Upper lobe of left lung (tissue), 6 donors: Measurements from ENCODE around the gene MTFMT. TPM values are rescaled to one million over a fixed set of nuclear protein-coding genes. Genes with fewer than 3 reads are reported as not detected.
"Not testable (repeated sequence)": the region's sequence is repeated elsewhere in the genome, so short reads cannot be mapped to it uniquely, and the experiment has no call there.

ENCODE experiments used
- ATAC-seq, 2 donors: fragments of 200-7000 bp; cut with Tn5 transposase; one replicate each; pipeline ENCODE4 v1.9.1; 2022; ENCODE audit warnings: mild to moderate bottlenecking in 2 of 2, moderate library complexity in 2 of 2; ENCODE audit not compliant: low FRiP score in 2 of 2
- DNase-seq, 2 donors: peaks; one replicate each; pipeline ENCODE4 v3.0.0-alpha.2; 2019 to 2020
- H3K27ac ChIP-seq, 4 donors: fragments of 200-600 bp; sonication (generic); one replicate each; pipeline ENCODE4 v1.5.1; 2016 to 2019
- H3K27me3 ChIP-seq, 4 donors: fragments of 200-600 bp; sonication (generic); one replicate each; pipeline ENCODE4 v1.5.1; 2017 to 2019
- H3K36me3 ChIP-seq, 4 donors: fragments of 200-600 bp; sonication (generic); one replicate each; pipeline ENCODE4 v1.5.1; 2016 to 2019
- H3K4me1 ChIP-seq, 4 donors: fragments of 200-600 bp; sonication (generic); one replicate each; pipeline ENCODE4 v1.5.1; 2018 to 2019
- H3K4me3 ChIP-seq, 4 donors: fragments of 200-600 bp; sonication (generic); one replicate each; pipeline ENCODE4 v1.5.1; 2017 to 2019; ENCODE audit warnings: mild to moderate bottlenecking in 2 of 4, moderate library complexity in 1 of 4
- H3K9me3 ChIP-seq, 4 donors: fragments of 200-600 bp; sonication (generic); one replicate each; pipeline ENCODE4 v1.5.1; 2018 to 2019
- CTCF ChIP-seq, 6 experiments: fragments of 450-650 bp in 4 of 6; fragments of 200-600 bp in 2 of 6; sonication (generic) in 2 of 6; IDR thresholded peaks; one replicate each; pipeline ENCODE4 v1.5.1; 2016 to 2019; ENCODE audit warnings: antibody characterized with exemption in 6 of 6
- EP300 ChIP-seq, 4 donors: sonication (generic); formaldehyde crosslinking; IDR thresholded peaks; one replicate each; pipeline ENCODE4 v1.5.1; 2017; ENCODE audit warnings: antibody characterized with exemption in 4 of 4, control low read depth in 2 of 4
- POLR2A ChIP-seq, 4 donors: fragments of 450-650 bp; IDR thresholded peaks; one replicate each; pipeline ENCODE4 v1.5.1; 2016 to 2017; ENCODE audit warnings: antibody characterized with exemption in 4 of 4, mild to moderate bottlenecking in 2 of 4
- POLR2AphosphoS5 ChIP-seq, 2 donors: sonication (generic); formaldehyde crosslinking; IDR thresholded peaks; one replicate each; pipeline ENCODE4 v1.5.1; 2017; ENCODE audit warnings: antibody characterized with exemption in 2 of 2
- WGBS, 2 donors: methylation state at CpG; one replicate each; pipeline ENCODE4 v1.1.5; 2017 to 2018; 5-methylcytosine and 5-hydroxymethylcytosine counted together
- total RNA-seq, 6 donors: library from RNA; depleted of rRNA in 4 of 6; stranded (reverse); fragments of >200 nt in 4 of 6; gene quantifications; one replicate each; pipeline versions ENCODE4 v1.1.0 to v1.2.1, GENCODE V29; 2016 to 2021
- donor health status: DM: no; HTN: no; CAD: no; lungs with moderate emphysema.
- donor health status: DM: no; HTN: yes; CAD: no; lungs with severe emphysema.

The MTFMT gene
- total RNA-seq, 6 donors from 2014 or later = 15.8 to 35.6 (median 25.5) TPM

- Histone ChIP-seq H3K4me3 (no peak overlapping the region), H3K36me3 (peaks cover 22 to 84% (median 35%) of the 10 kb centered on the region in 4 donors), H3K27ac (no peak overlapping the region), H3K4me1 (no peaks in the 10 kb centered on the region), H3K9me3 (no peaks in the 10 kb centered on the region), H3K27me3 (no peaks in the 10 kb centered on the region)
- DNase-seq = no peak
- no peak for ATAC-seq
- no peak for TF ChIP-seq EP300 (IDR thresholded peaks at IDR 0.05)
- no peak for TF ChIP-seq POLR2AphosphoS5 (IDR thresholded peaks at IDR 0.05)
- no peak for TF ChIP-seq POLR2A (IDR thresholded peaks at IDR 0.05)
Measured at GRCh38 chr15:65021488-65021887, 8.0 kb downstream of the MTFMT start.

- ATAC-seq (no peak), DNase-seq (no peak)
- Histone ChIP-seq H3K27ac (no peak overlapping the region), H3K36me3 (peaks cover 25 to 86% (median 36%) of the 10 kb centered on the region in 4 donors), H3K4me1 (no peaks in the 10 kb centered on the region), H3K27me3 (no peaks in the 10 kb centered on the region), H3K9me3 (no peaks in the 10 kb centered on the region), H3K4me3 (no peak overlapping the region)
- TF ChIP-seq CTCF (IDR thresholded peaks at IDR 0.05) = no peak
- TF ChIP-seq EP300 (IDR thresholded peaks at IDR 0.05) = no peak
- TF ChIP-seq POLR2AphosphoS5 (IDR thresholded peaks at IDR 0.05) = no peak
- TF ChIP-seq POLR2A (IDR thresholded peaks at IDR 0.05) = no peak
- 100% methylated on average over 1 of the region's 1 CpG for WGBS, 2 donors
Measured at GRCh38 chr15:65020419-65020818, 9.0 kb downstream of the MTFMT start.

GRCh38 chr15:65011198-65011597 lies 18.2 kb downstream of the MTFMT start:
- not testable (repeated sequence) for H3K4me1 ChIP-seq, H3K4me3 ChIP-seq, ATAC-seq, H3K9me3 ChIP-seq, H3K27me3 ChIP-seq, DNase-seq, H3K27ac ChIP-seq
- peaks cover 0 to 46% (median 25%) of the 10 kb centered on the region in 4 donors for H3K36me3 ChIP-seq
- 88 to 91% methylated on average over 4 of the region's 4 CpGs for WGBS, 2 donors

- H3K9me3 ChIP-seq = peaks cover 0 to 8% (median 2%) of the 10 kb centered on the region in 4 donors
- peaks cover 0 to 31% (median 7%) of the 10 kb centered on the region in 4 donors for H3K36me3 ChIP-seq
- no peak for ATAC-seq
- TF ChIP-seq CTCF (IDR thresholded peaks at IDR 0.05) (peak in 1 of 6 experiments; percentile 7), POLR2A (IDR thresholded peaks at IDR 0.05) (no peak)
- H3K27me3 ChIP-seq = no peaks in the 10 kb centered on the region
- no peak overlapping the region for H3K4me3 ChIP-seq
- DNase-seq = no peak
- H3K4me1 ChIP-seq = no peaks in the 10 kb centered on the region
- WGBS, 2 donors = 60 to 73% methylated on average over 2 of the region's 2 CpGs
- no peak overlapping the region for H3K27ac ChIP-seq
Measured at GRCh38 chr15:65008983-65009382, 20.5 kb downstream of the MTFMT start.

- Histone ChIP-seq H3K36me3 (peaks cover 0 to 20% (median 4%) of the 10 kb centered on the region in 4 donors), H3K27me3 (no peaks in the 10 kb centered on the region), H3K4me1 (no peaks in the 10 kb centered on the region), H3K27ac (no peak overlapping the region), H3K9me3 (no peaks in the 10 kb centered on the region), H3K4me3 (no peak overlapping the region)
- ATAC-seq = no peak
- DNase-seq = no peak
- TF ChIP-seq POLR2AphosphoS5 (IDR thresholded peaks at IDR 0.05) = no peak
- no peak for TF ChIP-seq CTCF (IDR thresholded peaks at IDR 0.05)
- no peak for TF ChIP-seq EP300 (IDR thresholded peaks at IDR 0.05)
- TF ChIP-seq POLR2A (IDR thresholded peaks at IDR 0.05) = no peak
- WGBS, 2 donors = 78 to 87% methylated on average over 3 of the region's 3 CpGs
Measured at GRCh38 chr15:65006876-65007275, 22.6 kb downstream of the MTFMT start.

GRCh38 chr15:65004993-65005392 lies 24.4 kb downstream of the MTFMT start:
- Histone ChIP-seq H3K36me3 (peaks cover 0 to 18% (median 4%) of the 10 kb centered on the region in 4 donors), H3K4me3 (no peak overlapping the region), H3K27me3 (no peaks in the 10 kb centered on the region), H3K27ac (no peak overlapping the region), H3K4me1 (no peaks in the 10 kb centered on the region), H3K9me3 (no peaks in the 10 kb centered on the region)
- no peak for DNase-seq
- WGBS, 2 donors = 81 to 83% methylated on average over 3 of the region's 3 CpGs
- ATAC-seq = no peak
- no peak for TF ChIP-seq POLR2AphosphoS5 (IDR thresholded peaks at IDR 0.05)
- TF ChIP-seq POLR2A (IDR thresholded peaks at IDR 0.05) = no peak
- no peak for TF ChIP-seq EP300 (IDR thresholded peaks at IDR 0.05)
- no peak for TF ChIP-seq CTCF (IDR thresholded peaks at IDR 0.05)
